IgD-negative memory B cell (primary cell): ENCODE results near the gene EBF4. TPM values are rescaled to one million over a fixed set of nuclear protein-coding genes. Genes with fewer than 3 reads are reported as not detected.
"Not testable (repeated sequence)": the region's sequence is repeated elsewhere in the genome, so short reads cannot be mapped to it uniquely, and the experiment has no call there.

Experiments used
- H3K27ac Mint-ChIP-seq, 3 donors: one replicate each; pipeline ENCODE4 v1.8.0; 2020 to 2022; ENCODE audit warnings: mild to moderate bottlenecking in 3 of 3, mixed read lengths in 3 of 3, moderate library complexity in 1 of 3
- H3K27me3 Mint-ChIP-seq: one replicate; pipeline ENCODE4 v1.8.0; 2021; ENCODE audit warnings: mixed read lengths
- H3K36me3 Mint-ChIP-seq: one replicate; pipeline ENCODE4 v1.8.0; 2020; ENCODE audit warnings: mild to moderate bottlenecking, mixed read lengths
- H3K4me1 Mint-ChIP-seq, 3 donors: one replicate each; pipeline ENCODE4 v1.8.0; 2020 to 2022; ENCODE audit warnings: mixed read lengths in 3 of 3, mild to moderate bottlenecking in 1 of 3
- H3K4me3 Mint-ChIP-seq, 4 donors: one replicate each; pipeline ENCODE4 v1.8.0; 2020 to 2022; ENCODE audit warnings: mild to moderate bottlenecking in 4 of 4, mixed read lengths in 4 of 4, moderate library complexity in 3 of 4
- H3K9me3 Mint-ChIP-seq, 3 donors: one replicate each; pipeline ENCODE4 v1.8.0; 2020 to 2021; ENCODE audit warnings: mixed read lengths in 3 of 3, mild to moderate bottlenecking in 1 of 3
- polyA plus RNA-seq: library from polyadenylated mRNA; unstranded; fragments of 300-500 nt; fragmentation: Illumina TruSeq; gene quantifications from one replicate; pipeline ENCODE4 v1.2.3, GENCODE V29; 2021

The EBF4 gene
- polyA plus RNA-seq, 1 donor from 2014 or later = 1.1 TPM

- Mint-ChIP-seq H3K36me3 (peaks cover 2% of the 10 kb centered on the region), H3K27ac (no peak overlapping the region), H3K9me3 (peaks cover 0 to 4% (median 0%) of the 10 kb centered on the region in 3 donors), H3K4me3 (no peak overlapping the region), H3K27me3 (peaks cover 44% of the 10 kb centered on the region), H3K4me1 (peaks cover 12 to 15% (median 14%) of the 10 kb centered on the region in 3 donors)
Observed at GRCh38 chr20:2804041-2804828, 111.7 kb downstream of the EBF4 start.

- no peak overlapping the region for H3K4me3 Mint-ChIP-seq
- H3K4me1 Mint-ChIP-seq = peaks cover 4 to 8% (median 7%) of the 10 kb centered on the region in 3 donors
- no peak overlapping the region for H3K27ac Mint-ChIP-seq
- H3K9me3 Mint-ChIP-seq = peaks cover 0 to 6% (median 0%) of the 10 kb centered on the region in 3 donors
- peaks cover 38% of the 10 kb centered on the region for H3K27me3 Mint-ChIP-seq
- H3K36me3 Mint-ChIP-seq = peaks cover 2% of the 10 kb centered on the region
Observed at GRCh38 chr20:2804852-2805688, 112.5 kb downstream of the EBF4 start.

GRCh38 chr20:2805689-2806350 is 113.2 kb downstream of the EBF4 start:
- H3K9me3 Mint-ChIP-seq = peaks cover 0 to 10% (median 0%) of the 10 kb centered on the region in 3 donors
- H3K27me3 Mint-ChIP-seq = peaks cover 37% of the 10 kb centered on the region
- H3K4me3 Mint-ChIP-seq = no peak overlapping the region
- H3K4me1 Mint-ChIP-seq = peaks cover 2 to 5% (median 3%) of the 10 kb centered on the region in 3 donors
- no peak overlapping the region for H3K27ac Mint-ChIP-seq
- H3K36me3 Mint-ChIP-seq = peaks cover 2% of the 10 kb centered on the region

GRCh38 chr20:2806351-2806701 is 113.7 kb downstream of the EBF4 start:
- no peaks in the 10 kb centered on the region for H3K4me1 Mint-ChIP-seq
- peak overlapping the region in 1 of 4 donors; percentile 30 for H3K4me3 Mint-ChIP-seq
- no peak overlapping the region for H3K27ac Mint-ChIP-seq
- peaks cover 33% of the 10 kb centered on the region for H3K27me3 Mint-ChIP-seq
- H3K36me3 Mint-ChIP-seq = peaks cover 2% of the 10 kb centered on the region
- H3K9me3 Mint-ChIP-seq = peaks cover 0 to 15% (median 3%) of the 10 kb centered on the region in 3 donors

- Mint-ChIP-seq H3K36me3 (peaks cover 2% of the 10 kb centered on the region), H3K4me1 (no peaks in the 10 kb centered on the region), H3K9me3 (peaks cover 3 to 22% (median 4%) of the 10 kb centered on the region in 3 donors), H3K27me3 (peaks cover 36% of the 10 kb centered on the region), H3K4me3 (no peak overlapping the region), H3K27ac (no peak overlapping the region)
Observed at GRCh38 chr20:2807019-2807418, 114.4 kb downstream of the EBF4 start.

GRCh38 chr20:2807929-2808328 is 115.3 kb downstream of the EBF4 start:
- not testable (repeated sequence) for H3K4me1 Mint-ChIP-seq, H3K36me3 Mint-ChIP-seq, H3K4me3 Mint-ChIP-seq, H3K27ac Mint-ChIP-seq
- Mint-ChIP-seq H3K9me3 (peaks cover 3 to 26% (median 9%) of the 10 kb centered on the region in 3 donors), H3K27me3 (peaks cover 37% of the 10 kb centered on the region)

- Mint-ChIP-seq H3K9me3 (peaks cover 3 to 26% (median 9%) of the 10 kb centered on the region in 3 donors), H3K27me3 (peaks cover 41% of the 10 kb centered on the region), H3K27ac (no peak overlapping the region), H3K4me1 (no peaks in the 10 kb centered on the region), H3K4me3 (no peak overlapping the region), H3K36me3 (peaks cover 2% of the 10 kb centered on the region)
Observed at GRCh38 chr20:2809690-2810089, 117.1 kb downstream of the EBF4 start.

Other genes with a start within 250 kb of the EBF4 start
- gene SNRPB, start 222.0 kb upstream of the EBF4 start, polyA plus RNA-seq = 334 TPM
- 8.5 TPM for gene ZNF343, start 183.9 kb upstream of the EBF4 start, polyA plus RNA-seq
- gene TMC2, start 156.2 kb upstream of the EBF4 start, polyA plus RNA-seq = not detected
- gene NOP56, start 40.1 kb upstream of the EBF4 start, polyA plus RNA-seq = 123 TPM
- gene IDH3B, start 28.6 kb upstream of the EBF4 start, polyA plus RNA-seq = 108 TPM
- gene CPXM1, start 107.8 kb downstream of the EBF4 start, polyA plus RNA-seq = 1.1 TPM
- not detected for gene C20orf141, start 122.2 kb downstream of the EBF4 start, polyA plus RNA-seq
- gene TMEM239, start 123.6 kb downstream of the EBF4 start, polyA plus RNA-seq = not detected
- gene PCED1A, start 147.9 kb downstream of the EBF4 start, polyA plus RNA-seq = 18.2 TPM
- 22.4 TPM for gene VPS16, start 148.0 kb downstream of the EBF4 start, polyA plus RNA-seq
- gene PTPRA, start 180.7 kb downstream of the EBF4 start, polyA plus RNA-seq = 22.1 TPM